SK-N-SH (cell line): ENCODE results near the gene POM121L2. TPM values are rescaled to one million over a fixed set of nuclear protein-coding genes. Genes with fewer than 3 reads are reported as not detected.

Experiments used
- CTCF ChIA-PET: fragments of 300-600, 350-600 bp; formaldehyde crosslinking; extraction: SDS; loops from one replicate; lab custom pipeline; 2021; lab: Yijun Ruan, JAX
- POLR2A ChIA-PET: fragments of 350-600 bp; sonication (Branson Sonifier 250); formaldehyde crosslinking; extraction: SDS; loops from one replicate; lab custom pipeline; 2020; ENCODE audit warnings: antibody characterized with exemption, inconsistent platforms; lab: Yijun Ruan, JAX
- DNase-seq: peaks from one replicate; pipeline ENCODE4 v3.0.0; 2012
- H2AFZ ChIP-seq: fragments of 200-600 bp; sonication (generic); 2 replicates; pipeline ENCODE4 v1.8.1; 2016; ENCODE audit warnings: antibody characterized with exemption, mild to moderate bottlenecking, low read depth
- H3F3A ChIP-seq: fragments of 200-600 bp; sonication (generic); replicated peaks from 2 replicates; pipeline ENCODE3; 2016; ENCODE audit warnings: antibody characterized with exemption, mild to moderate bottlenecking; ENCODE audit not compliant: insufficient read depth
- H3K27ac ChIP-seq, 2 experiments: fragments of 200-500 bp in 1 of 2; fragments of 200-600 bp in 1 of 2; sonication (Bioruptor generic) in 1 of 2; sonication (generic), shearing (Covaris generic) in 1 of 2; 2 replicates each; pipeline versions ENCODE4 v1.5.1 to v1.6.1; 2014 to 2016; ENCODE audit warnings: low read depth in 2 of 2, inconsistent platforms in 1 of 2, low read length in 1 of 2, mild to moderate bottlenecking in 1 of 2, mixed read lengths in 1 of 2
- H3K27me3 ChIP-seq: fragments of 200-600 bp; sonication (generic), shearing (Covaris generic); 2 replicates; pipeline ENCODE4 v1.6.1; 2016; ENCODE audit warnings: mixed run types; ENCODE audit not compliant: insufficient read depth
- H3K36me3 ChIP-seq, 2 experiments: fragments of 200-500 bp in 1 of 2; fragments of 200-600 bp in 1 of 2; sonication (Bioruptor generic) in 1 of 2; sonication (generic) in 1 of 2; replicated peaks in 1 of 2; 2 replicates each; pipeline versions ENCODE3 to v1.5.1; 2014 to 2016; ENCODE audit warnings: low read length in 1 of 2, mild to moderate bottlenecking in 1 of 2; ENCODE audit not compliant: insufficient read depth in 2 of 2, control insufficient read depth in 1 of 2
- H3K4me1 ChIP-seq, 2 experiments: fragments of 200-500 bp in 1 of 2; fragments of 200-600 bp in 1 of 2; sonication (Bioruptor generic) in 1 of 2; sonication (generic), shearing (Covaris generic) in 1 of 2; 2 replicates each; pipeline versions ENCODE4 v1.5.1 to v1.6.1; 2014 to 2016; ENCODE audit warnings: low read depth in 1 of 2, low read length in 1 of 2, mixed run types in 1 of 2; ENCODE audit not compliant: insufficient read depth in 2 of 2, control insufficient read depth in 1 of 2
- H3K4me2 ChIP-seq: fragments of 200-600 bp; sonication (generic), shearing (Covaris generic); 2 replicates; pipeline ENCODE4 v1.6.1; 2017; ENCODE audit warnings: mixed run types
- H3K4me3 ChIP-seq, 2 experiments: fragments of 200-500 bp in 1 of 2; fragments of 200-600 bp in 1 of 2; sonication (Bioruptor generic) in 1 of 2; sonication (generic), shearing (Covaris generic) in 1 of 2; 2 replicates each; pipeline versions ENCODE4 v1.5.1 to v1.8.1; 2014 to 2016; ENCODE audit warnings: low read depth in 2 of 2, inconsistent platforms in 1 of 2, low read length in 1 of 2, mild to moderate bottlenecking in 1 of 2, mixed read lengths in 1 of 2, moderate library complexity in 1 of 2
- H3K79me2 ChIP-seq: fragments of 200-600 bp; sonication (generic); 2 replicates; pipeline ENCODE4 v1.8.1; 2017; ENCODE audit warnings: mild to moderate bottlenecking; ENCODE audit not compliant: insufficient read depth
- H3K9ac ChIP-seq: fragments of 200-600 bp; sonication (generic); 2 replicates; pipeline ENCODE4 v1.6.1; 2017; ENCODE audit warnings: mixed run types
- H3K9me2 ChIP-seq: fragments of 200-600 bp; sonication (generic); 2 replicates; pipeline ENCODE4 v1.6.1; 2017; ENCODE audit warnings: mixed run types
- H3K9me3 ChIP-seq: fragments of 200-600 bp; sonication (generic); 2 replicates; pipeline ENCODE4 v1.6.1; 2017; ENCODE audit warnings: mixed run types, mild to moderate bottlenecking, moderate library complexity
- H4K20me1 ChIP-seq: fragments of 200-600 bp; sonication (generic); 2 replicates; pipeline ENCODE4 v1.6.1; 2017; ENCODE audit warnings: mild to moderate bottlenecking, mixed run types; ENCODE audit not compliant: insufficient read depth
- FOSL2 ChIP-seq: IDR thresholded peaks from 2 replicates; pipeline ENCODE4 v1.4.0; 2012; ENCODE audit warnings: low read depth, mild to moderate bottlenecking, moderate library complexity, borderline replicate concordance
- FOXJ3 ChIP-seq: sonication (generic); formaldehyde crosslinking; IDR thresholded peaks from 2 replicates; pipeline ENCODE4 v1.5.1; 2020; ENCODE audit warnings: mild to moderate bottlenecking, missing genetic modification reagents
- FOXM1 ChIP-seq: IDR thresholded peaks from 2 replicates; pipeline ENCODE4 v1.4.0; 2012; ENCODE audit warnings: low read depth, mild to moderate bottlenecking
- GATA2 ChIP-seq: sonication (generic); formaldehyde crosslinking; IDR thresholded peaks from 2 replicates; pipeline ENCODE4 v1.5.0; 2020; ENCODE audit warnings: mild to moderate bottlenecking, missing genetic modification reagents
- NRF1 ChIP-seq: IDR thresholded peaks from 2 replicates; pipeline ENCODE4 v1.6.1; 2012; ENCODE audit warnings: low read depth, mild to moderate bottlenecking, low read length
- RCOR1 ChIP-seq: fragments of 150-350 bp; IDR thresholded peaks from 2 replicates; pipeline ENCODE4 v1.6.1; 2017; ENCODE audit warnings: antibody characterized with exemption, low read length
- RFX5 ChIP-seq: IDR thresholded peaks from 2 replicates; pipeline ENCODE4 v1.6.1; 2012; ENCODE audit warnings: mild to moderate bottlenecking, improper control_type of control experiment, low read length
- RXRA ChIP-seq: IDR thresholded peaks from 2 replicates; pipeline ENCODE4 v1.4.0; 2012; ENCODE audit warnings: low read depth, mild to moderate bottlenecking, borderline replicate concordance
- SIN3A ChIP-seq: IDR thresholded peaks from 2 replicates; pipeline ENCODE4 v1.6.1; 2012; ENCODE audit warnings: low read depth, mild to moderate bottlenecking, low read length, moderate library complexity, borderline replicate concordance
- SMC3 ChIP-seq: IDR thresholded peaks from 2 replicates; pipeline ENCODE4 v1.6.1; 2012; ENCODE audit warnings: low read depth, low read length, improper control_type of control experiment
- TAF1 ChIP-seq: IDR thresholded peaks from 2 replicates; pipeline ENCODE4 v1.6.1; 2012; ENCODE audit warnings: low read depth, mild to moderate bottlenecking, low read length, moderate library complexity, borderline replicate concordance
- TEAD4 ChIP-seq: IDR thresholded peaks from 2 replicates; pipeline ENCODE4 v1.4.0; 2012; ENCODE audit warnings: mild to moderate bottlenecking, borderline replicate concordance; ENCODE audit not compliant: insufficient read depth
- YY1 ChIP-seq: IDR thresholded peaks from 2 replicates; pipeline ENCODE4 v1.4.0; 2012; ENCODE audit warnings: low read depth, mild to moderate bottlenecking
- WGBS: methylation state at CpG from one replicate; pipeline ENCODE4 v1.1.6; 2017; ENCODE audit warnings: low lambda C conversion rate; 5-methylcytosine and 5-hydroxymethylcytosine counted together
- polyA plus RNA-seq, 3 experiments: library from polyadenylated mRNA; depleted of rRNA; stranded (reverse); fragments of >200 nt; gene quantifications; 2 replicates each; pipeline ENCODE4 v1.2.3, GENCODE V29; 2012
- TF ChIP-seq, protein P1 (sequence below): fragments of 150-350 bp; IDR thresholded peaks from 2 replicates; pipeline ENCODE4 v1.6.1; 2016; ENCODE audit warnings: mild to moderate bottlenecking, low read depth, low read length
- TF ChIP-seq, protein P2 (sequence below): fragments of 200-600 bp; sonication (generic); IDR thresholded peaks from 2 replicates; pipeline ENCODE4 v1.6.1; 2017; ENCODE audit warnings: antibody characterized with exemption, mild to moderate bottlenecking, moderate library complexity
- TF ChIP-seq, protein P3 (sequence below): IDR thresholded peaks from 2 replicates; pipeline ENCODE4 v1.4.0; 2012; ENCODE audit warnings: low read depth, borderline replicate concordance

POM121L2 gene
- polyA plus RNA-seq, 1 of the 3 experiments (the other 2 are of a cell fraction): not detected

DNA sequence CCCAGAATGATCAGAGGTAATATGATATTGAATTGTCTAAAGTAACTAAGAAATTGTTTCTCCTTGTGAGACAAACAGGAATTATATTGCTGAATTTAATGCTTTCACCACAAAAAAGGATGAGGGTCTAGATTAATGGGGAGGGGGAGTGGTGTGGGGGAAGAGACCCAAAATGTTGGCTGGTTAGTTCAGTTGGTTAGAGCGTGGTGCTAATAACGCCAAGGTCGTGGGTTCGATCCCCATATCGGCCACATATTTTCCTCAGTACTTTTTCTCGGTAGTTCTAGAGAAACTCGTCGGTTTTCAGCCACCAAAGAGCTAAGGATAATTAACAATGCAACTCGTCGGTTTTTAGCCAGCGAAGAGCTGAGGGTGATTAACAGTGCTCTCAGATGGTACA is 38.3 kb downstream of the POM121L2 start:
- DNase-seq: no peak
- Histone ChIP-seq H3K27me3 (peaks cover 76% of the 10 kb centered on the region), H3F3A (no peaks in the 10 kb centered on the region), H2AFZ (no peak overlapping the region), H3K36me3 (no peaks in the 10 kb centered on the region), H3K27ac (no peak overlapping the region)
- TF ChIP-seq TEAD4: no peak
- TF ChIP-seq, protein P1, sequence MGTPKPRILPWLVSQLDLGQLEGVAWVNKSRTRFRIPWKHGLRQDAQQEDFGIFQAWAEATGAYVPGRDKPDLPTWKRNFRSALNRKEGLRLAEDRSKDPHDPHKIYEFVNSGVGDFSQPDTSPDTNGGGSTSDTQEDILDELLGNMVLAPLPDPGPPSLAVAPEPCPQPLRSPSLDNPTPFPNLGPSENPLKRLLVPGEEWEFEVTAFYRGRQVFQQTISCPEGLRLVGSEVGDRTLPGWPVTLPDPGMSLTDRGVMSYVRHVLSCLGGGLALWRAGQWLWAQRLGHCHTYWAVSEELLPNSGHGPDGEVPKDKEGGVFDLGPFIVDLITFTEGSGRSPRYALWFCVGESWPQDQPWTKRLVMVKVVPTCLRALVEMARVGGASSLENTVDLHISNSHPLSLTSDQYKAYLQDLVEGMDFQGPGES: no peak
- no peak for TF ChIP-seq RFX5
- TF ChIP-seq FOXJ3 (CRISPR knock-in tag): no peak
- TF ChIP-seq, protein P2, sequence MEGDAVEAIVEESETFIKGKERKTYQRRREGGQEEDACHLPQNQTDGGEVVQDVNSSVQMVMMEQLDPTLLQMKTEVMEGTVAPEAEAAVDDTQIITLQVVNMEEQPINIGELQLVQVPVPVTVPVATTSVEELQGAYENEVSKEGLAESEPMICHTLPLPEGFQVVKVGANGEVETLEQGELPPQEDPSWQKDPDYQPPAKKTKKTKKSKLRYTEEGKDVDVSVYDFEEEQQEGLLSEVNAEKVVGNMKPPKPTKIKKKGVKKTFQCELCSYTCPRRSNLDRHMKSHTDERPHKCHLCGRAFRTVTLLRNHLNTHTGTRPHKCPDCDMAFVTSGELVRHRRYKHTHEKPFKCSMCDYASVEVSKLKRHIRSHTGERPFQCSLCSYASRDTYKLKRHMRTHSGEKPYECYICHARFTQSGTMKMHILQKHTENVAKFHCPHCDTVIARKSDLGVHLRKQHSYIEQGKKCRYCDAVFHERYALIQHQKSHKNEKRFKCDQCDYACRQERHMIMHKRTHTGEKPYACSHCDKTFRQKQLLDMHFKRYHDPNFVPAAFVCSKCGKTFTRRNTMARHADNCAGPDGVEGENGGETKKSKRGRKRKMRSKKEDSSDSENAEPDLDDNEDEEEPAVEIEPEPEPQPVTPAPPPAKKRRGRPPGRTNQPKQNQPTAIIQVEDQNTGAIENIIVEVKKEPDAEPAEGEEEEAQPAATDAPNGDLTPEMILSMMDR: no peak
- no peak for TF ChIP-seq RCOR1
- TF ChIP-seq NRF1: no peak
- TF ChIP-seq SIN3A: no peak
- TF ChIP-seq FOXM1: no peak
- TF ChIP-seq YY1: no peak
- no peak for TF ChIP-seq SMC3
- no peak for TF ChIP-seq RXRA
- TF ChIP-seq, protein P3, sequence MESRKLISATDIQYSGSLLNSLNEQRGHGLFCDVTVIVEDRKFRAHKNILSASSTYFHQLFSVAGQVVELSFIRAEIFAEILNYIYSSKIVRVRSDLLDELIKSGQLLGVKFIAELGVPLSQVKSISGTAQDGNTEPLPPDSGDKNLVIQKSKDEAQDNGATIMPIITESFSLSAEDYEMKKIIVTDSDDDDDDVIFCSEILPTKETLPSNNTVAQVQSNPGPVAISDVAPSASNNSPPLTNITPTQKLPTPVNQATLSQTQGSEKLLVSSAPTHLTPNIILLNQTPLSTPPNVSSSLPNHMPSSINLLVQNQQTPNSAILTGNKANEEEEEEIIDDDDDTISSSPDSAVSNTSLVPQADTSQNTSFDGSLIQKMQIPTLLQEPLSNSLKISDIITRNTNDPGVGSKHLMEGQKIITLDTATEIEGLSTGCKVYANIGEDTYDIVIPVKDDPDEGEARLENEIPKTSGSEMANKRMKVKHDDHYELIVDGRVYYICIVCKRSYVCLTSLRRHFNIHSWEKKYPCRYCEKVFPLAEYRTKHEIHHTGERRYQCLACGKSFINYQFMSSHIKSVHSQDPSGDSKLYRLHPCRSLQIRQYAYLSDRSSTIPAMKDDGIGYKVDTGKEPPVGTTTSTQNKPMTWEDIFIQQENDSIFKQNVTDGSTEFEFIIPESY: no peak
- no peak for TF ChIP-seq FOSL2
- no peak for TF ChIP-seq GATA2 (CRISPR knock-in tag)
- no peak for TF ChIP-seq TAF1
- TF ChIP-seq, all 33 proteins: peak for 0
- Histone ChIP-seq H3K4me1 (no peaks in the 10 kb centered on the region), H3K79me2 (no peaks in the 10 kb centered on the region), H3K9me2 (no peaks in the 10 kb centered on the region), H3K4me3 (no peak overlapping the region), H3K9me3 (no peaks in the 10 kb centered on the region; the same call in 1 of the 2 replicates), H4K20me1 (no peaks in the 10 kb centered on the region), H3K4me2 (no peak overlapping the region), H3K9ac (no peak overlapping the region)
- POLR2A ChIA-PET: no interaction called here
- CTCF ChIA-PET: interaction anchor here (1.0 to 1.5 kb wide), 3 partner anchors 9 to 414 kb away, joined by 3 read pairs; no protein-coding TSS in a partner anchor
- WGBS: 38% methylated on average over 11 of the region's 11 CpGs
